Measurements from ENCODE around the gene HMX1.

- TF ChIP-seq, protein P1, sequence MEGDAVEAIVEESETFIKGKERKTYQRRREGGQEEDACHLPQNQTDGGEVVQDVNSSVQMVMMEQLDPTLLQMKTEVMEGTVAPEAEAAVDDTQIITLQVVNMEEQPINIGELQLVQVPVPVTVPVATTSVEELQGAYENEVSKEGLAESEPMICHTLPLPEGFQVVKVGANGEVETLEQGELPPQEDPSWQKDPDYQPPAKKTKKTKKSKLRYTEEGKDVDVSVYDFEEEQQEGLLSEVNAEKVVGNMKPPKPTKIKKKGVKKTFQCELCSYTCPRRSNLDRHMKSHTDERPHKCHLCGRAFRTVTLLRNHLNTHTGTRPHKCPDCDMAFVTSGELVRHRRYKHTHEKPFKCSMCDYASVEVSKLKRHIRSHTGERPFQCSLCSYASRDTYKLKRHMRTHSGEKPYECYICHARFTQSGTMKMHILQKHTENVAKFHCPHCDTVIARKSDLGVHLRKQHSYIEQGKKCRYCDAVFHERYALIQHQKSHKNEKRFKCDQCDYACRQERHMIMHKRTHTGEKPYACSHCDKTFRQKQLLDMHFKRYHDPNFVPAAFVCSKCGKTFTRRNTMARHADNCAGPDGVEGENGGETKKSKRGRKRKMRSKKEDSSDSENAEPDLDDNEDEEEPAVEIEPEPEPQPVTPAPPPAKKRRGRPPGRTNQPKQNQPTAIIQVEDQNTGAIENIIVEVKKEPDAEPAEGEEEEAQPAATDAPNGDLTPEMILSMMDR (IDR thresholded peaks at IDR 0.05), result no peak
- TF ChIP-seq POLR2A (IDR thresholded peaks at IDR 0.05), result no peak
- TF ChIP-seq POLR2AphosphoS5 (IDR thresholded peaks at IDR 0.05), result no peak
- no peak for TF ChIP-seq EP300 (IDR thresholded peaks at IDR 0.05)
Measured at GRCh38 chr4:8864912-8865680, 6.5 kb downstream of the HMX1 start.
